HG03280 (cell line): ENCODE data around the gene ZFAND3.
"Not testable (repeated sequence)": the region's sequence is repeated elsewhere in the genome, so short reads cannot be mapped to it uniquely, and the experiment has no call there.

Experiments used
- ATAC-seq: cut with Tn5 transposase; IDR thresholded peaks from one replicate; pipeline ENCODE4 v1.9.1; 2021; ENCODE audit warnings: mild to moderate bottlenecking, moderate library complexity; ENCODE audit not compliant: unreplicated experiment

Gene ZFAND3

GRCh38 chr6:37990762-37991525, 171.4 kb downstream of the ZFAND3 start:
- no peak for ATAC-seq

- no peak for ATAC-seq
These were observed 173.2 kb downstream of the ZFAND3 start for GRCh38 chr6:37992749-37993148.

GRCh38 chr6:37993194-37993593, 173.7 kb downstream of the ZFAND3 start:
- not testable (repeated sequence) for ATAC-seq

GRCh38 chr6:37993596-37993995, 174.1 kb downstream of the ZFAND3 start:
- ATAC-seq, result no peak

GRCh38 chr6:37994223-37994622, 174.7 kb downstream of the ZFAND3 start:
- no peak for ATAC-seq

DNA sequence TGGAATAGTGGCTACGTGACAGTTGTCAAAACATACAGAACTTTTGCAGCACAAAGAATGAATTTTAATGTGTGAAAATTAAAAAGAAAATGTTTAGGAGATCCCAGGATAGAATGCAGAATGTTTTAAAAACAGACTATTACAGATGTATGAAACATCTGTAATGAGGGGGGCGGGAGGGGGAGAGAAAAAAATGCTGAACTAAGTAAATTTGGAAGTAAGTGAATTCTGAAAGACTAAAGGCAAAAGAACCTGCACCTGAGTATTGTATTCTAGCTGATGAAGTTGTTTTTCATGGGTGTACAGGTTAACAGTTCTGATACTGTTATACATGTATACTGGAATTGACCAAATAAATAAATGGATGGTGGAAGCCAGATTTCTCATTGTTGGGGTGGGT, 178.8 kb downstream of the ZFAND3 start:
- no peak for ATAC-seq

- no peak for ATAC-seq
These were observed 181.9 kb downstream of the ZFAND3 start for GRCh38 chr6:38001386-38001785.

GRCh38 chr6:38004908-38005307, 185.4 kb downstream of the ZFAND3 start:
- ATAC-seq, result no peak

- ATAC-seq, result no peak
These were observed 192.4 kb downstream of the ZFAND3 start for GRCh38 chr6:38011937-38012336.

GRCh38 chr6:38012573-38012972, 193.0 kb downstream of the ZFAND3 start:
- no peak for ATAC-seq

GRCh38 chr6:38015341-38015740, 195.8 kb downstream of the ZFAND3 start:
- no peak for ATAC-seq

- no peak for ATAC-seq
These were observed 197.3 kb downstream of the ZFAND3 start for GRCh38 chr6:38016824-38017223.

DNA sequence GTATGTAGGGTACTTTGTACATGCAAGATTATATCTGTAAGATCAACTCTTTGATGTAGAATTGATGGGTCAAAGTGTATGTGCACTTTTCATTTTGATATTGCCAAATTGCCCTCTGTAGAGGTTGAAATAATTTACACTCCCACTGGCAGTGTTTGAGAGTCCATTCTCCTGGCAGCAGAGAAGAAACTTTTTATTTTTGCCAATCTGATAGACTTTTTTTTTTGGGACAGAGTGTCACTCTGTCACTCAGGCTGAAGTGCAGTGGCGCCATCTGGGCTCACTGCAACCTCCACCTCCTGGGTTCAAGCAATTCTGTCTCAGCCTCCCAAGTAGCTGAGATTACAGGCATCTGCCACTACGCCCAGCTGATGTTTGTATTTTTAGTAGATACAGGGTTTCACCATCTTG, 199.2 kb downstream of the ZFAND3 start:
- ATAC-seq, result no peak

DNA sequence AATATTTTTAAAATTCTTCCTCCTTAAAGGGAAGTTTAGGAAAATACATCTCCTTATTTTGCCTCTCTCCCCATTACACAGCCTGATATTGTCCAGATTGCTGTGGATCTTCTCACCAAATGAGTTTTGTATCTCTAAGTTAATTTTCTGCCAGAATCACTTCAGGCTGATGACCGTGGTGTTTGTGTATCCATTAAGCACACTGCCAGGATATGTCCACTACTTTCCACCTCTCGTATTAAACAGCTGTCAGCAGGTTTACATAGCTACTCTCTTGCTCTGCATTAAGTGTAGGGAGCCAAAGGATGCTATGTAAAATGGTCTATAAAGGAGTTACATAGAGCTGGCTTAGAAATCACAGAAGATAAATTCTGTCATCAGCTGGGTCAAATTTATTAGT, 201.1 kb downstream of the ZFAND3 start:
- no peak for ATAC-seq

DNA sequence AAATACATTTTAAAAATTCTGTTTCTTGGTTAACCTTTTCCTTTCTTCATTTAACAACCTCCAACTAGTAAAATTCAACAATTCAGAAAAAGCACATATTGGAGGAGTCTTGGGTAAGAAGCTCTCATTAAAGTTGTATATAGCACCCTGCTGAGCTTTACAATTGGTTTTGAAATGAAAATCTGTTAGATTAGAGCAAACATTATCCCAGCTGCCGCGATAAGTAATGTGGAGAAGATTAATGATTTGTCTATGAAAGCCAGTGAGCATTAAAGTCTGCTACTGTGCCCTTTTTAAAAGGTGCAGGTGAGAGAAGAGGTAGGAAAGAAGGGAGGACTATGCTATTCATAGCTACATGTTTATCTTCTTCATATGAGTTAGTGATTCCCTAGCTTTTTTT, 201.5 kb downstream of the ZFAND3 start:
- no peak for ATAC-seq

- no peak for ATAC-seq
These were observed 202.0 kb downstream of the ZFAND3 start for GRCh38 chr6:38021571-38021970.

DNA sequence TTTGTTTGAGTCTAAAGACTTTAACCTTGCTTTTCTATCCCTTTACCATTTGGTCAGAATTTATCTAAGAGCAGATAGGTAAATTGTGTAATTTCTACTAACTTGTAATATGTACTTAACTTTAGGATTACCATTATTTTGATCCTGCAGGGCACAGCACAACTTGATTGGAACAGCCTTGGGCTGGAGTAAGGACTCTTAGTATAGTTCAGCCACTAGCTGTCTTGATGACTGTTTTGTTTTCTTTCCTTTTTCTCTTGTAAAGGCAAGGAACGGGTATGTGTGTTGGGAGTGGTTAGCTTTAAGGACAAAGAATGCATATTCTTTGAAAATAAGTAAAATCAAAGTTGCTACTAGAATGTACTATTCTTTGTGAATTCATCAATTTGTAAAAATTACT, 203.2 kb downstream of the ZFAND3 start:
- ATAC-seq, result no peak

- no peak for ATAC-seq
These were observed 205.4 kb downstream of the ZFAND3 start for GRCh38 chr6:38024908-38025307.

DNA sequence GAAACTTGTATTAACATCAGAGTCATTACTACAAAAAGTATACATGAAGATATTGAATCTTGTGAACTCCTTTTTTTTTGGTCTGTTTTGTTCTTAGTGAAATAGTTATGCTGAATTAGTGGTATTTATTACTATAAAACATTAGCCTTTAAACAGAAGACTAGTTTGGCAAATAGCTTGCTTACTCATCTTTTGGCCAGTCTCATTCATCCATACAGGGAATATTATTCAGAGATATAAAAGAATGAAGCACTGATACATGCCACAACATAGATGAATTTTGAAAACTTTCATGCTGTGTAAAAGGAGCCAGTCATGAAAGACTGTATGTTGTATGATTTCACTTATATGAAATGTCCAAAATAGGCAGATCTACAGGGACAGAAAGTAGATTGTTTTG, 205.9 kb downstream of the ZFAND3 start:
- ATAC-seq, result no peak

- no peak for ATAC-seq
These were observed 208.3 kb downstream of the ZFAND3 start for GRCh38 chr6:38027685-38028373.

GRCh38 chr6:38030380-38030779, 210.9 kb downstream of the ZFAND3 start:
- no peak for ATAC-seq

DNA sequence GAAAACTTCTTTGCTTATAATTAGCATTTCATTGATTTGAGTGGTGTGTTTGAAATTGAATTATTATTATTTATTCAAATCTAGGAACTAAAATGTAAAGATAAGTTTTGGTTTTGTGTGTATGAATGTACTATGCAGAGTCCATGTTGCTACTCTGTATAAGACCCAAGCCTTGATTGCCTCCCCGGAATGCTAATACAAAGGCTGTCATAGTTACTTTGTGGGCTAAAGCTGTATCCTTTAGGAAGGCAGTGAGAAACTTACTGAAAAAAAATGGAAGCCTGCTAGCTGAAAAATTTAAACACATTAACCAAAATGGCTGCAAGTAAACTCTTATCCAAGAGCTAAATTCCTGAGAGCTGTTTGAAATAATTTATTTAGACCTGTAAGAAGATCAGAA, 213.3 kb downstream of the ZFAND3 start:
- ATAC-seq, result no peak
